ENCODE data around the gene PODXL2. TPM values are rescaled to one million over a fixed set of nuclear protein-coding genes. Genes with fewer than 3 reads are reported as not detected.
A peak's percentile ranks its signal among the peaks of the same experiment; 100 is the strongest.

Gene PODXL2
- total and polyA plus RNA-seq, 4 experiments from 2014 or later: 3.3 to 8.0 (median 5.5) TPM

DNA sequence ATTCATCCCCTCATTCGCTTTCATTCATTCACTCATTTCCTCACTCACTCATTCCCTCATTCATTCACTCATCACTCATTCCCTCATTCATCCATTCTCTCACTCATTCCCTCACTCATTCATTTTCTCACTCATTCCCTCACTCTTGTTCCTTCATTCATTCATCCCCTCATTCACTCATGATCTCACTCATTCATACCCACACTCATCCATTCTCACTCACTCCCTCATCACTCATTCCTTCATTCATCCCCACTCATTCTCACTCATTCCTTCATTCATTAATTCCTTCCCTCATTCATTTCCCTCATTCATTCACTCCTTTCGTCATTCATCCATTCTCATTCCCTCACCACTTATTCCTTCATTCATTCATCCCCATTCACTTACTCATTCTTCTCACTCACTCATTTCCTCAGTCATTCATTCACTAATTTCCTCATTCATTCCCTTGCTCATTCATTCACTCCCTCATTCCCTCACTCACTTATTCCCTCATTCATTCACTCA, 58.3 kb downstream of the PODXL2 start:
- Histone ChIP-seq H3K4me3 (ENCODE audit: low read length in 2 of 2) (no peak overlapping the region), H3K27me3 (ENCODE audit: insufficient read depth, low read length) (no peaks in the 10 kb centered on the region), H3K4me1 (ENCODE audit: insufficient read depth, low read length) (peaks cover 6% of the 10 kb centered on the region), H3K36me3 (ENCODE audit: insufficient read depth, low read length) (no peaks in the 10 kb centered on the region), H3K27ac (ENCODE audit: low read depth, low read length) (no peak overlapping the region), H3K9me3 (ENCODE audit: control insufficient read depth in 1 of 2, low read length in 2 of 2) (no peaks in the 10 kb centered on the region)
- POLR2A ChIA-PET (ENCODE audit: partially characterized antibody): no interaction called here
- peaks cover 3 to 7% (median 6%) of the 10 kb centered on the region in 4 donors for H3K4me1 Mint-ChIP-seq
- H3K27ac Mint-ChIP-seq: no peak overlapping the region
- H3K4me3 Mint-ChIP-seq: no peak overlapping the region
- no peaks in the 10 kb centered on the region for H3K27me3 Mint-ChIP-seq
- H3K9me3 Mint-ChIP-seq: no peaks in the 10 kb centered on the region
- CTCF ChIA-PET (ENCODE audit: partially characterized antibody): no interaction called here
- H3K36me3 Mint-ChIP-seq: no peaks in the 10 kb centered on the region
- intact Hi-C loops (cut with micrococcal nuclease): no loop called here
- no peak for DNase-seq

DNA sequence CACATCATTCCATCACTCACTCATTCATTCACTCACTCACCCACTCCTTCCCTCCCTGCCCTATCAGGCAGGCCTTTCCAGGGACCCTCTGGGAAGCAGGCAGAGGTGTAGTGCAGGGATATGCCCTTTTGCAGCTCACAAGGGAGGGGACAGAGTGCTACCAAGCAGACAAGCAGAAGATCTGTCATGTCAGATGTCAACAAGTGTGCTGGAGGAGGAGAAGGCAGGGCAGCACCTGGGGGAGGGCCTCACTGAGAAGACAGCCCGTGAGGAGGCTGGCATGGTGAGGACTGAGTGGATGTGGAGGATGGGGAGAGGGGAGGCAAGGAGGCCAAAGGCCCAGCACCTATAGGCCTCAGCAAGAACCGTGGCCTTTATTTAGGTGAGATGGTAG, 59.0 kb downstream of the PODXL2 start:
- no peak overlapping the region for H3K4me3 ChIP-seq (ENCODE audit: low read length in 2 of 2)
- no peaks in the 10 kb centered on the region for H3K36me3 ChIP-seq (ENCODE audit: insufficient read depth, low read length)
- no peak overlapping the region for H3K27ac ChIP-seq (ENCODE audit: low read depth, low read length)
- CTCF ChIA-PET (ENCODE audit: partially characterized antibody): no interaction called here
- intact Hi-C loops (cut with micrococcal nuclease): no loop called here
- Mint-ChIP-seq H3K4me1 (peaks cover 3 to 7% (median 6%) of the 10 kb centered on the region in 4 donors), H3K4me3 (no peak overlapping the region), H3K27me3 (peaks cover 0 to under 1% of the 10 kb centered on the region in 2 donors), H3K9me3 (no peaks in the 10 kb centered on the region), H3K27ac (no peak overlapping the region), H3K36me3 (no peaks in the 10 kb centered on the region)
- POLR2A ChIA-PET (ENCODE audit: partially characterized antibody): no interaction called here
- no peaks in the 10 kb centered on the region for H3K27me3 ChIP-seq (ENCODE audit: insufficient read depth, low read length)
- peaks cover 6% of the 10 kb centered on the region for H3K4me1 ChIP-seq (ENCODE audit: insufficient read depth, low read length)
- H3K9me3 ChIP-seq (ENCODE audit: control insufficient read depth in 1 of 2, low read length in 2 of 2): no peaks in the 10 kb centered on the region
- DNase-seq: peak in 1 of 5 donors; percentile 24

DNA sequence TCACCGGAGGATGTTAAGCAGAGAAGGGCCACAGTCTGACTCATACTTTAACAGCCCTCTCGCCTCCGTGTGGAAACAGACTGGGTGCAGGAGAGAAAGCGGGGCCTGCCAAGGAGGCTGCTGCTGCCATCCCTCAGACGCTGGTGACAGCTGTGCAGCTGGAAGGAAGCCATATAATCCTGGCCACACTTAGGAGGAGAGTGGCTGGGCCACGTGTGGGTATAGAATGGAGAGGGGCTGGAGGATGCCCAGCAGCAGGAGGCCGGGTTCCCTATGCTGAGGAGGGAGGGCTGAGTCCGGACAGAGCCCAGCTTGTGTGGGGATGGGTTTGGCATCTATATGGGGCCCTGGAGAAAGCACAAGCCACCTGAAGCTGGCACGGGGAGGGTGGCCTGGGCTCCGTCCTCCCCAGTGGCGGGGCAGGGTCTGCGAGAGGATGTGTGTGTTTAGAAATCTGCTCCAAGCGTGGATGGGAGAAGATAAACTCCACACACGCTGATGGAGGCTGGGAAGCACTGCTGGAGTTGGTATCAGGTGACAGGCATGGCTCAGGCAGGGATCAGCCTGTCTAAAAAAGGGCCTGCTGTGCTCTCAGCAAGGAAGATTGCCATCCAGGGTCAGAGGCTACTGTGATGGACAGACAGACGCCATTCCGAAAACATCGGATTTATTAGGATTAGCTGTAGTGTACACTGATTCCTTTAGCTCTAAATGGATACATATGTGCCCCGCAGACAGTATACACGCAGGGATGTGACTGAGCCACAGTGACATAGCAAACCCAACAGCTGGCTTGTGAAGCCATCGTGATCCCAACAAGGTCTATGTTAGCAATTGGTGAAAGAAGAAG, 59.7 kb downstream of the PODXL2 start:
- Mint-ChIP-seq H3K27me3 (peaks cover 0 to 1% of the 10 kb centered on the region in 2 donors), H3K4me1 (peaks cover under 1 to 4% (median 3%) of the 10 kb centered on the region in 4 donors), H3K9me3 (no peaks in the 10 kb centered on the region), H3K4me3 (no peak overlapping the region), H3K27ac (no peak overlapping the region), H3K36me3 (no peaks in the 10 kb centered on the region)
- ChIA-PET CTCF (ENCODE audit: partially characterized antibody) (no interaction called here), POLR2A (ENCODE audit: partially characterized antibody) (no interaction called here)
- Histone ChIP-seq H3K27me3 (ENCODE audit: insufficient read depth, low read length) (no peaks in the 10 kb centered on the region), H3K4me1 (ENCODE audit: insufficient read depth, low read length) (peaks cover 5% of the 10 kb centered on the region), H3K4me3 (ENCODE audit: low read length in 2 of 2) (no peak overlapping the region), H3K36me3 (ENCODE audit: insufficient read depth, low read length) (no peaks in the 10 kb centered on the region), H3K27ac (ENCODE audit: low read depth, low read length) (no peak overlapping the region), H3K9me3 (ENCODE audit: control insufficient read depth in 1 of 2, low read length in 2 of 2) (no peaks in the 10 kb centered on the region)
- intact Hi-C loops (cut with micrococcal nuclease): no loop called here
- DNase-seq: no peak

DNA sequence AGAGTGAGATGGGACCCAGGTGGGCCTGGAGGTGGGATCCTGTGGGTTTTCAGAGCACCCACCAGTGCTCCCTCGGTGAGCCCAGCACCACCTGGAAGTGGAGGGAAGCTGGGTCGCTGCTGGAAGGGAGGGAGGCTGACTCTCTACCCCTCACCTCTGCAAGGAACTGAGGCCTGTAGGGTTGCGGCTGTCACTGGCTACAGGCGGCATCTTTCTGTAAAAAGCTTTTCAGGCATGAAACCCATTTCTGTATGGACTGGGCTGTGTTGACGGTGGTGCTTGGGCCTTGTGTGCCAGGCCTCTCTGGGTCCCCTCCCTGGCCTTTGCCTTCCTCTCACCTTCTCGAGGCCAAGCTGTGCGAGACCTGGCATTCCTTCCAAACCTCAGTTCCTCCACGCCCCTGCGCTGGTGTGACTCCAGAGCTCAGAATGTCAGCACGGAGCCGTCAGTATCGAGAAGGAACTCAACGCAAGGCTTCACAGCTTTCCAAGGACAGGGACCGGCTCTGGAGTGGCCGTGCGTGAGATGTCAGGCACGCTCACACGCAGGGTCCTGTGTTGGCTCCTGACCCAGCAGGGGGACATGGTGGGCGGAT, 60.4 kb downstream of the PODXL2 start:
- no peak overlapping the region for H3K27ac Mint-ChIP-seq
- ChIA-PET CTCF (ENCODE audit: partially characterized antibody) (no interaction called here), POLR2A (ENCODE audit: partially characterized antibody) (no interaction called here)
- H3K4me3 Mint-ChIP-seq: no peak overlapping the region
- H3K36me3 Mint-ChIP-seq: no peaks in the 10 kb centered on the region
- no peaks in the 10 kb centered on the region for H3K4me1 ChIP-seq (ENCODE audit: insufficient read depth, low read length)
- peaks cover 0 to 1% of the 10 kb centered on the region in 2 donors for H3K27me3 Mint-ChIP-seq
- H3K9me3 ChIP-seq (ENCODE audit: control insufficient read depth in 1 of 2, low read length in 2 of 2): no peaks in the 10 kb centered on the region
- DNase-seq: no peak
- no peaks in the 10 kb centered on the region for H3K36me3 ChIP-seq (ENCODE audit: insufficient read depth, low read length)
- H3K4me1 Mint-ChIP-seq: no peaks in the 10 kb centered on the region
- intact Hi-C loops (cut with micrococcal nuclease): no loop called here
- no peak overlapping the region for H3K4me3 ChIP-seq (ENCODE audit: low read length in 2 of 2)
- H3K27ac ChIP-seq (ENCODE audit: low read depth, low read length): no peak overlapping the region
- H3K27me3 ChIP-seq (ENCODE audit: insufficient read depth, low read length): no peaks in the 10 kb centered on the region
- no peaks in the 10 kb centered on the region for H3K9me3 Mint-ChIP-seq

DNA sequence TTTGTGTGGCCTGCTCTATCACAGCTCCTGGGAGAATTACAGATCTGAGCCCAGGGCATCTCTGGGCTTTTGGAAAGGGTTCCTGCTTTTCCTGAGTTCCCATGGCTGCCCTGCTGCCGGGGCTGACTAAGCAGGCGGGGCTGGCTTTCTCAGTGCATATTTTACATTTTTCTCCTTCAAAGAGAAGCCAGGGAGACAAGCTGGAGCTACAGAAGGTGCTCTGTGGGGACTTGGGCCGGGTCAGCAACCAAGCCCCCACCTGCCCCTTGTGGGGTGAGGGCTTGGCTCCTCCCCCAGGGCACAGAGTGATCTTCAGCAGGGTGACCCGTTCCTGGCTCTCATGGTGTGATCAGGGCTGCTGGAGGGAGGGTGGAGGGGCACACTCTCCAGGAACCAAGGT, 61.1 kb downstream of the PODXL2 start:
- no peak for DNase-seq
- Mint-ChIP-seq H3K4me1 (no peaks in the 10 kb centered on the region), H3K27ac (no peak overlapping the region), H3K4me3 (no peak overlapping the region), H3K27me3 (peaks cover 0 to 1% of the 10 kb centered on the region in 2 donors), H3K36me3 (no peaks in the 10 kb centered on the region), H3K9me3 (no peaks in the 10 kb centered on the region)
- Histone ChIP-seq H3K4me3 (ENCODE audit: low read length in 2 of 2) (no peak overlapping the region), H3K36me3 (ENCODE audit: insufficient read depth, low read length) (no peaks in the 10 kb centered on the region), H3K4me1 (ENCODE audit: insufficient read depth, low read length) (no peaks in the 10 kb centered on the region), H3K27ac (ENCODE audit: low read depth, low read length) (no peak overlapping the region), H3K9me3 (ENCODE audit: control insufficient read depth in 1 of 2, low read length in 2 of 2) (no peaks in the 10 kb centered on the region), H3K27me3 (ENCODE audit: insufficient read depth, low read length) (no peaks in the 10 kb centered on the region)
- intact Hi-C loops (cut with micrococcal nuclease): loop anchor here (5.0 kb wide), 1 partner anchor 98 kb away; the partner anchor contains the start of gene TPRA1
- ChIA-PET CTCF (ENCODE audit: partially characterized antibody) (no interaction called here), POLR2A (ENCODE audit: partially characterized antibody) (no interaction called here)

DNA sequence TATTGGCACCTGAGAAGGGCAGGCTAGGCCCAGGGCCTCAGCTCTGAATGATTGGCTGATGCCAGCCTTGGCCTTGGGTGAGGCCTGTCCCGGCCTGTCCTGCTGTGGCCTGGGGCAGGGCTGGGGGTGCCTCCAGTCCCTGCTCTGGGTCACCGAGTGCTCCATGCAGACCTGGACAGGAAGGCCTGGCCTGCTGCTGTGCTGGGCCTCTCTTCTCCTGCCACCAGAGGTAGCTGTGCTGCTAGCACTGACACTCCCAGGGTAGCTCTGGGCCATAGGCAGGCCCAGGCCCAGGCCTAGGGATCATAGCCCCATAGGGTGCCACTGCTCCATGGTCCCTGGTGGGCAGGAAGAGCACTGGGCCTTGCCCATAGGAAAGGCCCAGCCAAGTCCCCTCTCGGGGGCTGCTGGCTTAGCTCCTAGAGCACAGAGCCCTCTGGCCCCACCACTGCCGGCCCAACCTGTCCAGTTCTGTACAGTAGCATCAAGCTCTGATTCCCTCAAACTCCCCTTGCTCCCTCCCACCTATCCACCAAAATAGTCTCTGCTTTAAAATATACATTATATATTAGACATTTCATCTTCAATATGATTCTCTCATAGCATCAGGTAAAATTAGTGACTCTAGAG, 62.0 kb downstream of the PODXL2 start:
- Mint-ChIP-seq H3K27me3 (peaks cover 0 to 1% of the 10 kb centered on the region in 2 donors), H3K9me3 (no peaks in the 10 kb centered on the region), H3K4me1 (no peaks in the 10 kb centered on the region), H3K4me3 (no peak overlapping the region), H3K27ac (no peak overlapping the region), H3K36me3 (no peaks in the 10 kb centered on the region)
- CTCF ChIA-PET (ENCODE audit: partially characterized antibody): no interaction called here
- no peak for DNase-seq
- Histone ChIP-seq H3K27me3 (ENCODE audit: insufficient read depth, low read length) (no peaks in the 10 kb centered on the region), H3K4me3 (ENCODE audit: low read length in 2 of 2) (no peak overlapping the region), H3K27ac (ENCODE audit: low read depth, low read length) (no peak overlapping the region), H3K4me1 (ENCODE audit: insufficient read depth, low read length) (no peaks in the 10 kb centered on the region), H3K9me3 (ENCODE audit: control insufficient read depth in 1 of 2, low read length in 2 of 2) (no peaks in the 10 kb centered on the region), H3K36me3 (ENCODE audit: insufficient read depth, low read length) (no peaks in the 10 kb centered on the region)
- POLR2A ChIA-PET (ENCODE audit: partially characterized antibody): no interaction called here
- intact Hi-C loops (cut with micrococcal nuclease): loop anchor here (5.0 kb wide), 1 partner anchor 99 kb away; the partner anchor contains the start of gene TPRA1

DNA sequence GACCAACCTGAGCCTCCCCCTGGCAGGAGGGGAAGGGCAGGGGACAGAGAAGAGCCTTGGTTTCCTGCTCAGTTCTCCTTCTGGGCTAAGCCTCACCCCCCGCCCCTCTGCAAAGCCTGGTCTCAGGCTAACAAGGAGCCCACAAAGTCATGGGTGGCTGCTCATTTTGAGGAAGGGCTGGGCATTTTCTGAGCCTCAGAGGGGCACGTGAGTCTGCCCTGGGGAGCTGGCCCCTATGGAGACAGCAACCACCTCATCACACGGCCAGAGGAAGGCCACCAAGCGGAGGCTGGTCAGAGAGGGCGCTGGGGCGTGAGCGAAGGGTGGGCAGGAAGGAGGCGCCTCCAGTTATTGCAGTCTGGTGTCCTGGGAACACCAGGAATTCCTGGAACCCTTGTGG, 62.5 kb downstream of the PODXL2 start:
- Histone ChIP-seq H3K4me1 (ENCODE audit: insufficient read depth, low read length) (no peaks in the 10 kb centered on the region), H3K27ac (ENCODE audit: low read depth, low read length) (no peak overlapping the region), H3K4me3 (ENCODE audit: low read length in 2 of 2) (no peak overlapping the region), H3K36me3 (ENCODE audit: insufficient read depth, low read length) (no peaks in the 10 kb centered on the region), H3K9me3 (ENCODE audit: control insufficient read depth in 1 of 2, low read length in 2 of 2) (no peaks in the 10 kb centered on the region), H3K27me3 (ENCODE audit: insufficient read depth, low read length) (no peaks in the 10 kb centered on the region)
- peaks cover 0 to 1% of the 10 kb centered on the region in 2 donors for H3K27me3 Mint-ChIP-seq
- intact Hi-C loops (cut with micrococcal nuclease): loop anchor here (5.0 kb wide), 1 partner anchor 99 kb away; the partner anchor contains the start of gene TPRA1
- H3K9me3 Mint-ChIP-seq: no peaks in the 10 kb centered on the region
- H3K4me1 Mint-ChIP-seq: no peaks in the 10 kb centered on the region
- no peak overlapping the region for H3K27ac Mint-ChIP-seq
- ChIA-PET CTCF (ENCODE audit: partially characterized antibody) (interaction anchor here (0.9 kb wide), 1 partner anchor 8 kb away, joined by 3 read pairs; no protein-coding TSS in a partner anchor), POLR2A (ENCODE audit: partially characterized antibody) (no interaction called here)
- no peaks in the 10 kb centered on the region for H3K36me3 Mint-ChIP-seq
- no peak overlapping the region for H3K4me3 Mint-ChIP-seq
- DNase-seq: no peak
